NCI-H1694 treated with DMSO at 0.1 percent for 48 hours (cell line): ENCODE results near the gene DPYD.

ENCODE experiments used
- DNase-seq: peaks from one replicate; lab custom pipeline; 2025; lab: John Stamatoyannopoulos, UW

Gene DPYD

DNA sequence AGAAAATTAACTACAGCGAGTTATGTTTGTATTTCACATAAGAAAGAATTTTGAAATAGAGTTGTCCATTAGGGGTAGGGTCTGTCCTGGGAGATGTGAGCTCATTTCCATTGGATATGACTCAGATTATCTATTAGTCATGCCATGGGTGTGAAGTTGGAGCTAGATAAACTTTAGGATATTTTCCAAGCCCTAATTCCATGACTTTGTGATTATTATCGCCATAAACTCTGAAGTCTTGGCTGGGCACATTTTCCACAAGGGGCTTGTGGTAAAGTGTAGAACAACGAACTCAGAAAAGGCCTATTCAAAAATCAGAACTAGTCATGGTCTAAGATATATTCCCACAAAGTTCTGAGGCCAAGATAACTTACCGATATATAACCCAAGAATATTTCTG is 396.6 kb downstream of the DPYD start:
- DNase-seq, result no peak

DNA sequence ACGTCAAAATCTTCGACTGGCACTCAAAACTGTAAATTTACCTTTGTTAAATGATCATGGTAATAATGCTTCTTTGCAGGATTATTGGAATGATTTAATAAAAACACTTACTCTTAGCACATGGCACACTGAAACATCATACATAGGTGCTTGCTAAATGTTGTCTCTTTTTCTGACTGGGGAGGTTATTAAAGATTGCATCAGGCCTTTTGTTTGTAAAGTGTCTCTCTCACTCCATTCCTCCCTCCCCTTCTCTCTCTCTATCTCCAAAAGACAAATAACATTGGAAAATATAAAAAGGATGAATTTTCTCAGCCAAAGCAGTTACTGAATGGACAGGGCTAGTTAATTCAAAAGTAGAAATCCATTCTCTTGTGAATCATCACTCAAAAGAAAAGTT is 404.2 kb downstream of the DPYD start:
- no peak for DNase-seq

DNA sequence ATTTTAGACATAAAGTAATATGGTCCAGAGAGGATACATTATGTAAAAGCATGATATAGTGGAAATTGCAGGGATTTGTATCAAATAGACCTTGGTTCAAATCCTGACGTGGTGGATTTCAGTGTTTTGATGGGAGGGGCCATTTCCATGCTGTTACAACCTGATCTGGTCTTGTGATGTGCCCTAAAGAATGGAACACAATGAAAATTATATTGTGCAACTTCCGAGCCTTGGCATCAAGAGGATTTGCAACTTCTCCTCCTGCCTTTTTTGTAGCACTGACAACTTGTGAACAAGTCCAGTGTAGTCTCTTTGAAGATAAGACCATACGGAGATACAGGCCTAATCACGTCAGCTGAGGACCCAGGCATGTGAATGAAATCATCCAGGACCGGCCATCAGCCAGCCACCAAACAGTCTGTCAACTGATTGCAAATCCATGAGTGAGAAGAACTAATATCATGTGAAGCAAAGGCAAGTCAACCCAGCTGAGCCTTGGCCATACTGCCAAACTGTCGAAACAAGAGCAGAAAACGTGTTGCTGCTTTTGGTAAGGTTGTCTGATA is 412.1 kb downstream of the DPYD start:
- no peak for DNase-seq

DNA sequence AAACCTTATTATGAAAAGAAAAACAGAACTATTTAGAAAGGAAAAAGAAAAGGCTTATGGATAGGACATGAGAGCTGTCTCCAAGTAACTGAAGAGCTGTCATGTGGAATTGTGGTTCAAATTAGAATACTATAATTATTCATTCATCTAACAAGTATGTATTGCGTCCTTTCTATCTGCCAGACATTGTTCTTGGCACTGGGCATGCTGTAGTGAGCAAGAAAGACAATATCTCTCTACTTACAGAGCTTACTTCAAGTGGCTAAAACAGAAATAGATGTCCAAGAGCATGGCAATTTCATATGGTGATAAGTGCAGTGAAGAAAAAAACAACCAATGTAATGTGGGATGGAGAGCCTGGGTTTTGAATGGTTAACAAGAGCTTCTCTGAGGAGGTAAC is 413.0 kb downstream of the DPYD start:
- no peak for DNase-seq

DNA sequence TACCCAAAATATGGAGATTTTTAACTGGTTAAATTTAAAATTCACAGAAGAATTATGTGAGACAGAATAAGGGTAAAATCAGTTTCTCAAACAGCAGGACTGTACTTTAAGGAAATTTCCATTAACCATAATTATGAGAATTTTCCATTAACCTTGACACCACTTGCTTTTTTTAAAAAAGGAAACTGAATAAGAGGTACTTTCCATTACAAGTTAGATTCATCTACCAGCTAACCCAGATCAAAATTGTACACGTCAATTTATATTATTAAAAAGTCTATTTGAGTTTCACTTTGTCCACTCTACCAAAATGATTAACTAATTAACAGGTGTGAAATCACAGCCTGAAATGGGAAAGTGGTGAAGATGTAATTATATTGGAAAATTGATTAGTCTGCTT is 414.5 kb downstream of the DPYD start:
- DNase-seq, result no peak

DNA sequence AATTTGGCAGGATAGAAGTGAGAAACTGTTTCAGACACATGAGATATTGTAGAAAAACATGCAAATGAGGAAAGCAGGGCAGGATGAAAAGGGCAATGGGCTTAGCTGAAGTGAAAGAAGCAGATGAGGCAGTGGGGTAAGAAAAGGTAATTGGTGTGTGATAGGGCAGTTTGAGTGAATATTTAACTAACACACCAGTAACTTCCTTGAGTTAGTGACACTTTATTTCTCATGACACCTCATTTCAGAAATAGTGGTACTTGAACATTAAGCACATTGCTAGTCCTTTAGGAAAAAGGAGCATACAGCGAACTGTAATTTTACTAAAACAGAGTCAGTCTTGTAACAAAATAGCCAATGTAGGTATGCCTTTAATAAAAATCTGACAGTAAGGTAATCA is 415.0 kb downstream of the DPYD start:
- DNase-seq, result no peak

DNA sequence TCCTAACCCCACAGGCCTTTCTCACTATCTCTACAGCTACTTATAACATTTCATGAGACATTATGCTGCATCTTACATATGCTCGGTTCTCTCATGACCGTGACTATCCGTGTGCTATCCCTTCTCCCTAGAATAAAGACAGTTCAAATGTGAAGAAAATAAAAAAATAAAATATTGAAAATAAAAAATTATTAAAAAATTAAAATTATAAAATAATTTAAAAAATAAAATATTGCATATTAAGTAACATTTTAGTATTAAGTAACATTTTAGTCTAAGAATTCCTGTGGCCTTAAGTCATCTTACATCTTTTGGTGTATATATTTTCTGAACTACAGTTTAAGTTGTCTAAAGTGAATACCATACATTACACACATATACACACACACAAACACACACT is 415.5 kb downstream of the DPYD start:
- DNase-seq, result no peak

DNA sequence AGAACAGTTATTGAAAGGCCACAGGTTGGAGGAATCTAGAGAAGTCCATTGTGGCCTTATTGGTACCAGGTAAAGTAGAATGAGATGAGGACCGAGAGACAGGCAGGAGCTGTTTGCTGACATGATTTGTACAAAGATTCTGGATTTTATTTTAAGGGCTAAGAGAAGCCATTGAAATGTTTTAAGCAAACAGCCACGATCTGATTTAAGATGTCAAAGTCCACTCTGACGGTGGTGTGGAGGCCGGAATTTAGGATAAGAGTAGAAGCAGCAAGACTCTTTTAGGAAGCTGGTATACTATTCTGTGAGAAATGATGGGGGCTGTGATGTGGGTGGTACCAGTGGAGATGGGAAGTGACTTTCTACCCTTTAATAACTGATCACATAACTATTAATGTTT is 418.5 kb downstream of the DPYD start:
- no peak for DNase-seq

DNA sequence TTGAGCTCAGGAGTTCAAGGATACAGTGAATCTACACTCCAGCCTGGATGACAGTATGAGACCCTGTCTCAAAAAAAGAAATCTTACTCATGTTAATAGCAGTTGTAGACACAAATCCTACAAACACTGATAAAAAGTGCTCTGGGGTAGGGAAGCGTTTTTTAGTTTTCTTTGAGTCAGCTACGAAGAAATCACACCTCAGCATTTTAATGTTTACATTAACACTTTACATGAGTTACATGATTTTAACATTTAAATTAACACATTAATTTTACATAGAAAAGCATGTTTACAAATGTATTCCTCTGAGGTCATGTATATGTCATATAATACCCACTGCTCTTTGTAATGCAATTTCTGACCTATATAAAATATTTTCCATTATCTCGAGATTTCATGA is 419.2 kb downstream of the DPYD start:
- no peak for DNase-seq

DNA sequence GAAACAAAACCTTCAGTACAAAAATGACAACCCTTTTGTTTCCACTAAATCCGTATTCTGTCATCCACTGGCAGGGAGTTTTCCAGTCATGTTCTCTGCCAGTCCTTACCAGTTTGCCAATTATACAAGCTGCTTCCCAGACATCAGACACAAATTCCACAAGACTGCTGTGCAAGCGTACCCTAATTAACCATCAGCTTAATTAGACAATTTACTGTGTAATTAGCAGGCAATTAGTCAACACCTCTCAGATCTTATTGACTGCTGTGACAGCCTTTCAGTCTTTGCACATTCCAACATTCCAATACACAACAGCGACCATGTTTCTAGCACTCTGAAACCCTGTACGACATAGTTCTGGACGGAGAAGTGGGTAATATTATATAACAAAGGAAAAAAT is 420.1 kb downstream of the DPYD start:
- DNase-seq, result no peak

DNA sequence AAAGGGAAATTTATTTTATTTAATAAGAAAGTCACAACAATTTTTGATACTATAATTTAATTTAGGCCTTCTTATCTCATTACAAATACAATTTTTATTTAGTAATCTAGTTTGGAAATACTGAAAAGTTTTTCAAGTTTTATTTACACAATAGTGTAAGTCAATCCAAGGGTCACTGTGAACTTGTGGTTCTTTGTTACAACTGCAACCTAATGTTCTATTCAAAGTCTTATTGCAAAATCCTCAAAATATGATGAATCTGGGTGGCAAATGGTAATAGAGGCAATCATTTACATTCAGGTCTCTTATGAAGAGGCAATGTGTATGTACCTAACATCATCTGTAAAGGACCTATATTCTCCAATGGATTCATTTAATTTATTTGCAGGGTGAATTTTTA is 421.2 kb downstream of the DPYD start:
- DNase-seq, result no peak

DNA sequence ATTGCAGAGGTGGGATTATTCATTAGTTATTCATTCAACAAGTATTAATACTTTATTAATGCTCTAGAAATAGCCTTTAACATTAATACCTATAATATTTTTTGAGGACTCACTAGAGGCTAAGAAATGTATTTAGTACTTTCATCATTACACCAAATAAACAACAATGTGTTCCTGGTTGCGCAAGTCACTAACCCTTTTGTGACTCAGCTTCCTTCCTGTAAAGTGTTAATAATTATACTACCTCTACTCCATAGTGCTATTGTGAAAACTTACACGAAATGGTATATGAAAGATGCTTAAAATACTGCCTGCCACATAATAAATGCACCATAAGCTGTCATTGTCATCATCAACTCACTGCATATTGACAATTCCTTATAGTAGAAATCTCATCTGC is 431.0 kb downstream of the DPYD start:
- no peak for DNase-seq

DNA sequence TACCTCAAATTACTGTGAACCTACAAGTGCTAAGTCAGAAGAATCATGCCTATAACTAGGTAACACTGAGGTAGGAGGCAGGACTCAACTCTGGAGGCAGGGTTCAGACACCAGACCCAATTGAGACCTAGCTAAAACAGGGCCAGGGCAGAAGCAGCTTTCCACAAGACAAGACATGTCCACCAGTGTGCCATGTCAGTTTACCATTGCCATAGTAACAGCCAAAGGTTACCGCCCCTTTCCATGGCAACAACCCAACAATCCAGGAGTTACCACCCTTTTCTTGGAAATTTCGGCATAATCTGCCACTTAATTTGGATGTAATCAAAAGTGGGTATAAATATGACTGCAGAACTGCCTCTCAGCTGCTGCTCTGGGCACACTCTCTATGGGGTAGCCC is 432.3 kb downstream of the DPYD start:
- DNase-seq, result no peak

DNA sequence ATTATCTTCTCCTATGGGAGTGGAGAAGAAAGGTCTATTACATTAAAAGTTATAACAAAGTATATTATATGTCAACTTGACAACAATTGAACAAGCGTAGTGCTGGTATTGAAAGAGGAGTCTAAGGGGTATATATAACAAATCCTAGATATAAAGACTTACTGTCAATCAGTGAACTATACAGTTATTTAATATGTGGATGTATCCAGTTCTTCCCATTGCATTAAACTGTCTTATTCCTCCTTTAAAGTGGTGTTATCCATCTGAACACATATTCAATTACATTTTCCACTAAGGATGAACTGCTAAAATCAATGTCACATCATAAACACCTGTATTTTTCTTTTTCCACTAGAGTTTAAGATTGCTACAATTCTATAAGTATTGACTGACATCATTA is 438.8 kb downstream of the DPYD start:
- DNase-seq, result no peak

DNA sequence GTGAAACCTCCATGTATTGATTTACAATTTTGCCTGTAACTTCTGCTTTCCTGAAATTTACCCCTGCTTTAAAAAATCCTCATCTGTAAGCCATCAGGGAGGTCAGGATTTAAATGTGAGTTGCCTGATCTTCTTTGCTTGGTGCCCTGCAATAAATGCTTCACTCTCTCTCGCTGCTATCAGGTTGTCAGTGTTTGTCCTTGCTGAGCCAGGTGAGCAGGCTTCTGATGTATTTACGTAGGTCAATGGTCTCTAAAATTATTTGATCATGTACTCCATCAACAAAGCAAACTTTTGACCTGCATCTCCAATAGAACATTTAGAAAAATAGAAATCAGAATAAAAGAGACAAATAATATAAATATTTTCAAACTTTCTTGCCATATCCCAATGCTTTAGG is 453.4 kb downstream of the DPYD start:
- no peak for DNase-seq

DNA sequence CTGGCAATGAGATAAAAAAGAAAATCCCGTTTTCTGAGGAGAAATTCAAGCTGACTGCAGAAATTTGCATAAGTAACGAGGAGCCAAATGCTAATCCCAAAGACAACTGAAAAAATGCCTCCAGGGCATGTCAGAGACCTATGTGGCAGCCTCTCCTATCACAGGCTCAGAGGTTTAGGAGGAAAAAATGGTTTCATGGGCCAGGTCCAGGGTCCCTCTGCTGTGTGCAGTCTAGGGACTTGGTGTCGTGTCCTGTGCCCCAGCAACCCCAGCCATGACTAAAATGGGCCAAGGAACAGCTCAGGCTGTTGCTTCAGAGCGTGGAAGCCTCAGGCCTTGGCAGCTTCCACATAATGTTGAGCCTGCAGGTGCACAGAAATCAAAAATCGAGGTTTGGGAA is 456.5 kb downstream of the DPYD start:
- no peak for DNase-seq

DNA sequence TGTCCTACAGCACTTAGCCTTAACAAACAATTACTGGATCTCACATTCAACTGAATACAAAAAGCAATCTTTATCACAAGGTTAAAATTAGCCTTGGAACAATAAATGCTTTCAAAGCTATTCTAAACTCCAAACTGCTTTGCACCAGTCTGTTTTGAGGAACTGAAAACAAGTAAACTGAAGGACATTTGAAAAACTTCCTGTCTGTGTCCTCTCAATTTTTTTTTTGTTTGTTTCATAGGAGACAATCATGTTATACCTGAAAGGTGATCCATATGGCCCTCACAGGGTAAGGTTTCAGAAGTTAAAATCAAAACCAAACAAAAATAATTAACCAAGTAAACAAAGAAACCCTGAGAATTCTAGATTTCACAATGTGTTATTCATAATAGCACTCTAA is 459.1 kb downstream of the DPYD start:
- no peak for DNase-seq

DNA sequence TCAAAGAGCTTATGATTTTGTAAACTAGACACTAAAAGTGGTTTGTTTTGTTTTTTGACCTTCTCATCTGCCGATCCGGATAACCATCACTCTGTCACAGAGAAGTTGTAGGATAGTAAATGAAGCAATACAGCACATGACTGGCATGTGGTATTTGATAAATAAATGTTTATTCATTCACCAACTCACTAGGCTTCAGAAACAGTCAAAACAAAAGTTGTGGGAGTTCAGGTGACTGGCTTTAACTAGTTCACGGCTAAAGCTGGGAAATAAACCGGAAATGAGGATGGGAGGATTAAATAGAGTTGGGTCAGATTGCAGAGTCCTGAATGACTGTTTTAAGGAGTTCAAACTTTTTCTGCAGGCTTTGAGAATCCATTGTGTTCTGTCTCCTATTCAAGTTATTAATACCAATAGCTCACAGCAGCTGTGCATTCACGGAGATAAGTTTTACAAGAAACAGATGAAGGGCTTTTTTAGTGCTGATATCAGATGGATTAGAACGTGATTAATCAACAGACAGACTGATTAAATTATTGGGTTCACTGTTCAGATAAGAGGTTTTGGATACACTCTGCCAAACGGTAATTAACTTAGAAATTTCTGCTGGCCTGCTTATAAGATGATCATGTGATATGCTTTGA is 463.3 kb downstream of the DPYD start:
- DNase-seq, result no peak

DNA sequence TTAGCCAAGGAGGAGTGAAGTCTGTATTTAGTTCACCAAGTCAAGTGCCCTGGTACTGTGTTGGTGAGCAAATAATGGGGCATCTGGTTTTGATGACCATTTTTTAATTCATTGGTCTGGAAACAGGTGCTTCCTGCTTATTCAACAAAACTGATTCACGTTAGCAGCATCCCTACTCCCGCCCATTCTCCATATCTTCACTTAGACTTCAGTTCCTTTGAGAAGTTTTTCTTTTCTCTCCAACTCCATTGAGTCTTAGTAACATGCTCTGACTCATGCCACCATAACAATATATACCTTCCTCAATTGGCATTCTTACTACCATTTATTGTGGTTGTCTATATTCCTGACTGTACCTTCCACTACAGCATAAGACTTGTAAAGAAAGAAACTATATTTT is 468.9 kb downstream of the DPYD start:
- DNase-seq, result no peak

DNA sequence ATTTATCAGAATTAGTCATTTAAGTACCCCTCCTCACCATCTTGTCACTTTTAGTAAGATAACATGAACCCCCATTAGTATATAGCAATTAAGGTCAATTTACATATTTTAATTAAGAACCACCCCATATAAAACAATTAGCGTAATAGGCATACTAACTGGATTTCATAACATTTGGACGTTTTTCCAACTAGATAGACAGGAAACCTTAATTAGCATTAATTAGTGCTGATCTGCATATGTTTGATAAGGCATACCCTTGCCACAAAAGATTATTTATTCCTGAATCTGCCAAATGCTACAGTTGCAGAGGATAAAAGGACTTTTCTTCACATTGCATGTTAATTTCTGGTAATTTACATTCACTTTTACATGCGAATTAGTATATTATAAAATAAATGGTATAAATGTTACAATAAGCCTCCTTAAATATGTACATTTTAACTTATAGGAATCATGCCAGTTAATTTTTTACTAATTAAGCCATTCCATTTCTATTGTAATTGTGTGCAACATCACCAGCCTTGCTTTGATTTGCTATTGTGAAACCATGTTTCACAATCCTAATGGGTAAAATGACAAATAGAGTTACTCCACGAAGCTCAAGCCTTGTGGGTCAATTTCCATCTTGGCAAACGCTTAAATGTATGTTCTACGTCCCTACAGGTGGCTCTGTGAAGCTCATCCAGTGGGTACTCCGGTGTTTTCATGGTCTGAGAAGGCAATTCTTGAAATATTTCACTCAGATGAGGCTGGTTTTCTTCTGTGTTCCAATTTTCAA is 469.6 kb downstream of the DPYD start:
- no peak for DNase-seq

DNA sequence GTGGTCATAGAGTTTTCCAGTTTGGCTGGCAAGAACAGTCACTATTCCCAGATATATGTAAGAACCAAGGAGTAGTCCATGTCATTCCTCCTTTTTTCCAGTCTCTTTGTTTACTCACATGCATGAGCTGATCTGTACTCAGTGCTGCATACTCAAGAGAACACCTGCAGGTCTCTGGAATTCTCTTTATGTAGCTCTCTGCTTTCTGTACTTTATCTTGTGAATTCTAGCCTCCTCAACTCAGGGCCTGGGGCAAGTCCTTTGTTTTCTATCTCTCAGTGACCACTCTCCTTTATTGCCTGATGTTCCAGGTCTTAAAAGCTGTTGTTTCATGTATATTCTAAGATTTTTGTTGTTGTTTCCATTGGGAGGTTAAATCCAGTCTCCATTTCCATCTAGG is 478.9 kb downstream of the DPYD start:
- no peak for DNase-seq

DNA sequence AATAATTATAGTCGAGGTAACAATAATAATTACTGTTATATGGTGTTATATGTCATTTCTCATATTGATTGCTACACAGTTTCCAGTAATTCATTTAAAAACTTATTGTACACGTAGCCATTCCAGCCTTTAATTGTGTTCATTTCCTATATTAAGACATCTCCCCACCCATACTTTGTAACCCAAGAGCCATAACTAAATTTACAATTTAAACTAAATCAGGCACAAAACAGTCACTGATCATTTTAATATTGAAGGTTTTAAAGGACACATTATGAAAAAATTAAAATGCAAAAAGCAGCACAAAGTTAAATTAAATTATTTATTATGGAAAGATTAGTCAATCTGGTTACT is 487.0 kb downstream of the DPYD start:
- DNase-seq, result no peak

DNA sequence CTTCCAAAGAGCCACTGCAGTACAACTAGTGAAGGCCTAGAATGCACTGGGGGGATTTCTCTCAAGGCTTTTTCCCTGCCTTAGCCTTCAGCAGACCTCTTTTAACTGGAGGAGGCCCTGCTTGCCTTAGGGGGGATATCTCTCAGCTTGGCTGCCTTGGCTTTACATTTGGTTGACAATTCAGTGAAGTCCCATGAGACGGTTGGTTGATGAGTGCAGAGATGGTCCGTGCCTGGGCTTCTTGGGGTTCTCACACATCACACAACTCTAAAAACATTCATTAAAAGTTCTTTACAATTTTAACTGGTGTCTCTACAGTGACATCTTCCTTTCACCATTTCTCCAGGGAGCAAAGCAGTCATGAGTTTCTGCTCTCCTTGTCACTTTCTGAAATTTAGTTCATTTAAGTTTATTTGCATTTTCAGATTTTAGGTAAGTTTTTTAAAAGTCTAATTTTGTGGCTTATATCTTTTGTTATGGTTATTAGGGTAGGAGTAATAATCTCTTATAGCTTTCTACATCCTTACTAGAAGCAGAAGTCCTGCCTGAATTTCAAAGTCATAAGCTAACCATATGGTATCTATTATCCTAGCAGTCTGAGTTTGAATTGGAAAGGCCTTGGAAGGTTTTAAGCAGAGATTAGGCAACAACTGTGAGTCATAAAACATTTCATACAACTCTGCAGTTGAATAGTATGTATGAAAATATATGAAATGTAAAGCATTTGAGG is 487.6 kb downstream of the DPYD start:
- DNase-seq, result no peak
